Measurements from ENCODE around the gene RSAD2. TPM values are rescaled to one million over a fixed set of nuclear protein-coding genes. Genes with fewer than 3 reads are reported as not detected.

Gene RSAD2
- total and polyA plus RNA-seq, 2 experiments from 2014 or later: 0.10 TPM; not detected in 1

DNA sequence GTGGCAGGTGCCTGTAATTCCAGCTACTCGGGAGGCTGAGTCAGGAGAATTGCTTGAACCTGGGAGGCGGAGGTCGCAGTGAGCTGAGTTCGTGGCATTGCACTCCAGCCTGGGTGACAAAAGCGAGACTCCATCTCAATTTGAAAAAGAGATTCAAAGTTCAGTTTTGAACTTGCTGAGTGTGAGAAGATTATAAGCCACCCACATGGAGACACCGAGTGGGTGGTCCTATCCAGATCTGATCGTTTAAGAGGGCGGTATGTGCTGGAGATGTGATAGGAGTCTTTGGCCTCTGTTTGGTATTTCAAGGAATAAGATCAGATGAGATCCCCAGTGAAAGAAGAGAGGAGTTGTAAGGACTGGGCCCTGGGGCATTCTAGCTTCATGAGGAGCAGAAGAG is 65.3 kb downstream of the RSAD2 start:
- no peak for DNase-seq (ENCODE audit: low spot score)
- H3K4me3 Mint-ChIP-seq: no peak overlapping the region
- no peaks in the 10 kb centered on the region for H3F3A ChIP-seq (replicated peaks; ENCODE audit: low read depth)
- H3K27me3 ChIP-seq (ENCODE audit: insufficient read depth): no peaks in the 10 kb centered on the region
- H3K36me3 ChIP-seq (ENCODE audit: insufficient read depth): no peaks in the 10 kb centered on the region
- peaks cover 23% of the 10 kb centered on the region for H3K36me3 Mint-ChIP-seq (ENCODE audit: low read depth)
- no peak overlapping the region for H3K27ac Mint-ChIP-seq
- H2AFZ ChIP-seq: no peak overlapping the region
- no peaks in the 10 kb centered on the region for H3K79me2 ChIP-seq (replicated peaks; ENCODE audit: insufficient read depth)
- no peaks in the 10 kb centered on the region; the same call in 1 of the 3 replicates for H3K9me3 Mint-ChIP-seq
- H3K4me3 ChIP-seq: no peak overlapping the region
- no peak for ATAC-seq
- H3K27ac ChIP-seq (ENCODE audit: low read depth): no peak overlapping the region
- no peak overlapping the region for H3K4me2 ChIP-seq
- H3K9me2 ChIP-seq (ENCODE audit: insufficient read depth): no peaks in the 10 kb centered on the region
- peaks cover 27% of the 10 kb centered on the region for H3K4me1 ChIP-seq (ENCODE audit: insufficient read depth)
- H4K20me1 ChIP-seq (replicated peaks; ENCODE audit: insufficient read depth): no peaks in the 10 kb centered on the region
- peaks cover 6% of the 10 kb centered on the region for H3K27me3 Mint-ChIP-seq (ENCODE audit: insufficient read depth, low read depth, poor library complexity)
- TF ChIP-seq ZNF114 (CRISPR knock-in tag; IDR thresholded peaks at IDR 0.05): no peak
- no peak for TF ChIP-seq STAT1 (IDR thresholded peaks at IDR 0.05; ENCODE audit: unreplicated experiment)
- TF ChIP-seq EZH2 (IDR thresholded peaks at IDR 0.05; ENCODE audit: low read depth, unreplicated experiment): no peak
- TF ChIP-seq JUNB (IDR thresholded peaks at IDR 0.05; ENCODE audit: unreplicated experiment): no peak
- TF ChIP-seq, protein P1, sequence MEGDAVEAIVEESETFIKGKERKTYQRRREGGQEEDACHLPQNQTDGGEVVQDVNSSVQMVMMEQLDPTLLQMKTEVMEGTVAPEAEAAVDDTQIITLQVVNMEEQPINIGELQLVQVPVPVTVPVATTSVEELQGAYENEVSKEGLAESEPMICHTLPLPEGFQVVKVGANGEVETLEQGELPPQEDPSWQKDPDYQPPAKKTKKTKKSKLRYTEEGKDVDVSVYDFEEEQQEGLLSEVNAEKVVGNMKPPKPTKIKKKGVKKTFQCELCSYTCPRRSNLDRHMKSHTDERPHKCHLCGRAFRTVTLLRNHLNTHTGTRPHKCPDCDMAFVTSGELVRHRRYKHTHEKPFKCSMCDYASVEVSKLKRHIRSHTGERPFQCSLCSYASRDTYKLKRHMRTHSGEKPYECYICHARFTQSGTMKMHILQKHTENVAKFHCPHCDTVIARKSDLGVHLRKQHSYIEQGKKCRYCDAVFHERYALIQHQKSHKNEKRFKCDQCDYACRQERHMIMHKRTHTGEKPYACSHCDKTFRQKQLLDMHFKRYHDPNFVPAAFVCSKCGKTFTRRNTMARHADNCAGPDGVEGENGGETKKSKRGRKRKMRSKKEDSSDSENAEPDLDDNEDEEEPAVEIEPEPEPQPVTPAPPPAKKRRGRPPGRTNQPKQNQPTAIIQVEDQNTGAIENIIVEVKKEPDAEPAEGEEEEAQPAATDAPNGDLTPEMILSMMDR (conservative IDR thresholded peaks at IDR 0.05; ENCODE audit: low read depth in 2 of 2): no peak
- TF ChIP-seq, protein P2, sequence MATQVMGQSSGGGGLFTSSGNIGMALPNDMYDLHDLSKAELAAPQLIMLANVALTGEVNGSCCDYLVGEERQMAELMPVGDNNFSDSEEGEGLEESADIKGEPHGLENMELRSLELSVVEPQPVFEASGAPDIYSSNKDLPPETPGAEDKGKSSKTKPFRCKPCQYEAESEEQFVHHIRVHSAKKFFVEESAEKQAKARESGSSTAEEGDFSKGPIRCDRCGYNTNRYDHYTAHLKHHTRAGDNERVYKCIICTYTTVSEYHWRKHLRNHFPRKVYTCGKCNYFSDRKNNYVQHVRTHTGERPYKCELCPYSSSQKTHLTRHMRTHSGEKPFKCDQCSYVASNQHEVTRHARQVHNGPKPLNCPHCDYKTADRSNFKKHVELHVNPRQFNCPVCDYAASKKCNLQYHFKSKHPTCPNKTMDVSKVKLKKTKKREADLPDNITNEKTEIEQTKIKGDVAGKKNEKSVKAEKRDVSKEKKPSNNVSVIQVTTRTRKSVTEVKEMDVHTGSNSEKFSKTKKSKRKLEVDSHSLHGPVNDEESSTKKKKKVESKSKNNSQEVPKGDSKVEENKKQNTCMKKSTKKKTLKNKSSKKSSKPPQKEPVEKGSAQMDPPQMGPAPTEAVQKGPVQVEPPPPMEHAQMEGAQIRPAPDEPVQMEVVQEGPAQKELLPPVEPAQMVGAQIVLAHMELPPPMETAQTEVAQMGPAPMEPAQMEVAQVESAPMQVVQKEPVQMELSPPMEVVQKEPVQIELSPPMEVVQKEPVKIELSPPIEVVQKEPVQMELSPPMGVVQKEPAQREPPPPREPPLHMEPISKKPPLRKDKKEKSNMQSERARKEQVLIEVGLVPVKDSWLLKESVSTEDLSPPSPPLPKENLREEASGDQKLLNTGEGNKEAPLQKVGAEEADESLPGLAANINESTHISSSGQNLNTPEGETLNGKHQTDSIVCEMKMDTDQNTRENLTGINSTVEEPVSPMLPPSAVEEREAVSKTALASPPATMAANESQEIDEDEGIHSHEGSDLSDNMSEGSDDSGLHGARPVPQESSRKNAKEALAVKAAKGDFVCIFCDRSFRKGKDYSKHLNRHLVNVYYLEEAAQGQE (IDR thresholded peaks at IDR 0.05; ENCODE audit: unreplicated experiment): no peak
- peaks cover 29% of the 10 kb centered on the region for H3K4me1 Mint-ChIP-seq

DNA sequence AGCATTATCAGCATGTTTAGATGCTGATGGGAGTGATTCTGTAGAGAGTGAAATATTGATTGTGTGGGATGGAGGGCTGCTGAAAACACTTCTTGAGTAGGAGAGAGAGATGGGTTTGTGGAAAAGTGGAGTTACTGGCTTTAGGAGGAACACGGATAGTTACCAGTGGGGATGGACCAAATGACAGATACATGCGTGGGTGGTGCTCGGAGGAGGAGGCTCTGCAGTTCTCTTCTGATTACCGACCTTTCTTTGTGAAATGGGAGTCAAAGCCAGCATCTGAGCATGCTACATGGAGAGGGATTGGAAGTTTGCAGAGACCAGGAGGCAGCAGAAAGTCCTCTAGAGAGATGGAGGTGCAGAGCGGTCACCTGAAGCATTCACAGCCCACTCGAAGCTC is 65.9 kb downstream of the RSAD2 start:
- H3K4me1 Mint-ChIP-seq: peaks cover 27% of the 10 kb centered on the region
- Histone ChIP-seq H3K4me2 (no peak overlapping the region), H3K27me3 (ENCODE audit: insufficient read depth) (no peaks in the 10 kb centered on the region), H3K36me3 (ENCODE audit: insufficient read depth) (no peaks in the 10 kb centered on the region), H3K4me1 (ENCODE audit: insufficient read depth) (peaks cover 25% of the 10 kb centered on the region), H4K20me1 (replicated peaks; ENCODE audit: insufficient read depth) (no peaks in the 10 kb centered on the region), H3K79me2 (replicated peaks; ENCODE audit: insufficient read depth) (no peaks in the 10 kb centered on the region), H2AFZ (no peak overlapping the region), H3K9me2 (ENCODE audit: insufficient read depth) (no peaks in the 10 kb centered on the region), H3K27ac (ENCODE audit: low read depth) (no peak overlapping the region), H3F3A (replicated peaks; ENCODE audit: low read depth) (no peaks in the 10 kb centered on the region), H3K4me3 (no peak overlapping the region)
- H3K27ac Mint-ChIP-seq: no peak overlapping the region
- no peaks in the 10 kb centered on the region; the same call in 1 of the 3 replicates for H3K9me3 Mint-ChIP-seq
- TF ChIP-seq POLR2AphosphoS5 (IDR thresholded peaks at IDR 0.05; ENCODE audit: low read depth): no peak
- no peak for TF ChIP-seq NANOG (IDR thresholded peaks at IDR 0.05; ENCODE audit: borderline replicate concordance)
- no peak for TF ChIP-seq JUNB (IDR thresholded peaks at IDR 0.05; ENCODE audit: unreplicated experiment)
- no peak for TF ChIP-seq STAT1 (IDR thresholded peaks at IDR 0.05; ENCODE audit: unreplicated experiment)
- TF ChIP-seq, protein P3, sequence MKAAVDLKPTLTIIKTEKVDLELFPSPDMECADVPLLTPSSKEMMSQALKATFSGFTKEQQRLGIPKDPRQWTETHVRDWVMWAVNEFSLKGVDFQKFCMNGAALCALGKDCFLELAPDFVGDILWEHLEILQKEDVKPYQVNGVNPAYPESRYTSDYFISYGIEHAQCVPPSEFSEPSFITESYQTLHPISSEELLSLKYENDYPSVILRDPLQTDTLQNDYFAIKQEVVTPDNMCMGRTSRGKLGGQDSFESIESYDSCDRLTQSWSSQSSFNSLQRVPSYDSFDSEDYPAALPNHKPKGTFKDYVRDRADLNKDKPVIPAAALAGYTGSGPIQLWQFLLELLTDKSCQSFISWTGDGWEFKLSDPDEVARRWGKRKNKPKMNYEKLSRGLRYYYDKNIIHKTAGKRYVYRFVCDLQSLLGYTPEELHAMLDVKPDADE (IDR thresholded peaks at IDR 0.05): no peak
- TF ChIP-seq ZNF331 (CRISPR knock-in tag; IDR thresholded peaks at IDR 0.05; ENCODE audit: low read depth): no peak
- no peak for TF ChIP-seq CREB1 (CRISPR knock-in tag; IDR thresholded peaks at IDR 0.05; ENCODE audit: low read depth)
- TF ChIP-seq, protein P2 (IDR thresholded peaks at IDR 0.05; ENCODE audit: unreplicated experiment): no peak
- TF ChIP-seq ZNF114 (CRISPR knock-in tag; IDR thresholded peaks at IDR 0.05): no peak
- no peak for TF ChIP-seq EZH2phosphoT487 (IDR thresholded peaks at IDR 0.05; ENCODE audit: unreplicated experiment)
- TF ChIP-seq EZH2 (IDR thresholded peaks at IDR 0.05; ENCODE audit: low read depth, unreplicated experiment): no peak
- peaks cover 6% of the 10 kb centered on the region for H3K27me3 Mint-ChIP-seq (ENCODE audit: insufficient read depth, low read depth, poor library complexity)
- ATAC-seq (no peak), DNase-seq (ENCODE audit: low spot score) (no peak)
- no peak overlapping the region for H3K4me3 Mint-ChIP-seq
- H3K36me3 Mint-ChIP-seq (ENCODE audit: low read depth): peaks cover 23% of the 10 kb centered on the region
